Thyroid gland (tissue), 4 donors: ENCODE measurements around the gene MB. TPM values are rescaled to one million over a fixed set of nuclear protein-coding genes. Genes with fewer than 3 reads are reported as not detected.

Experiments
- DNase-seq, 2 donors: peaks; one replicate each; pipeline ENCODE4 v3.0.0-alpha.2; 2019
- H3K27ac ChIP-seq, 3 donors: fragments of 200-600 bp; sonication (generic); 1 replicate in 2 of 3; 2 replicates in 1 of 3; pipeline ENCODE4 v1.5.1; 2016 to 2019; ENCODE audit warnings: mild to moderate bottlenecking in 1 of 3, moderate library complexity in 1 of 3
- H3K27me3 ChIP-seq: fragments of 200-600 bp; sonication (generic); one replicate; pipeline ENCODE4 v1.5.1; 2019
- H3K36me3 ChIP-seq, 2 donors: fragments of 200-600 bp; sonication (generic); one replicate each; pipeline ENCODE4 v1.5.1; 2016 to 2019
- H3K4me1 ChIP-seq, 2 donors: fragments of 200-600 bp; sonication (generic); one replicate each; pipeline ENCODE4 v1.5.1; 2017 to 2019
- H3K4me3 ChIP-seq, 3 donors: fragments of 200-600 bp; sonication (generic); replicated peaks in 1 of 3; 1 replicate in 2 of 3; 2 replicates in 1 of 3; pipeline ENCODE4 v1.5.1; 2016; ENCODE audit warnings: mild to moderate bottlenecking in 1 of 3
- H3K9me3 ChIP-seq: fragments of 200-600 bp; sonication (generic); one replicate; pipeline ENCODE4 v1.5.1; 2017
- CTCF ChIP-seq, 6 experiments: fragments of 200-600 bp in 3 of 6; fragments of 450-650 bp in 3 of 6; sonication (generic) in 3 of 6; IDR thresholded peaks; one replicate each; pipeline ENCODE4 v1.5.1; 2016 to 2019; ENCODE audit warnings: antibody characterized with exemption in 6 of 6, mild to moderate bottlenecking in 2 of 6, inconsistent platforms in 1 of 6, moderate library complexity in 1 of 6
- POLR2A ChIP-seq, 2 donors: fragments of 450-650 bp; IDR thresholded peaks; one replicate each; pipeline ENCODE4 v1.6.1; 2017; ENCODE audit warnings: antibody characterized with exemption in 2 of 2, mild to moderate bottlenecking in 2 of 2, moderate library complexity in 1 of 2
- WGBS, 2 donors: methylation state at CpG; one replicate each; pipeline ENCODE4 v1.1.5; 2017; 5-methylcytosine and 5-hydroxymethylcytosine counted together
- intact Hi-C: fragments of 100-400 bp; cut with DNase I; formaldehyde crosslinking; loops from one replicate; pipeline ENCODE4 v1.15.1; 2023
- total RNA-seq, 4 donors: library from RNA; depleted of rRNA; stranded (reverse); fragments of >200 nt; gene quantifications; one replicate each; pipeline ENCODE4 v1.2.3, GENCODE V29; 2016

Gene MB
- total RNA-seq, 4 donors from 2014 or later = 0.45 to 1.8 TPM; not detected in 2

GRCh38 chr22:35560824-35561223 is 56.3 kb downstream of the MB start:
- Histone ChIP-seq H3K36me3 (no peaks in the 10 kb centered on the region), H3K27me3 (no peaks in the 10 kb centered on the region), H3K9me3 (no peaks in the 10 kb centered on the region), H3K27ac (no peak overlapping the region), H3K4me1 (peaks cover 8 to 10% of the 10 kb centered on the region in 2 donors), H3K4me3 (no peak overlapping the region)
- WGBS, 2 donors = 91 to 100% methylated on average over 1 of the region's 1 CpG
- intact Hi-C loops = no loop called here
- no peak for TF ChIP-seq CTCF (IDR thresholded peaks at IDR 0.05)
- no peak for TF ChIP-seq POLR2A (IDR thresholded peaks at IDR 0.05)
- DNase-seq = no peak

GRCh38 chr22:35560366-35560765 is 56.8 kb downstream of the MB start:
- H3K4me3 ChIP-seq = no peak overlapping the region
- no peak overlapping the region for H3K27ac ChIP-seq
- intact Hi-C loops = no loop called here
- H3K4me1 ChIP-seq = peaks cover 13 to 15% of the 10 kb centered on the region in 2 donors
- H3K9me3 ChIP-seq = no peaks in the 10 kb centered on the region
- no peaks in the 10 kb centered on the region for H3K36me3 ChIP-seq
- WGBS, 2 donors = 70 to 80% methylated on average over 4 to 5 of the region's 5 CpGs
- no peak for TF ChIP-seq CTCF (IDR thresholded peaks at IDR 0.05)
- TF ChIP-seq POLR2A (IDR thresholded peaks at IDR 0.05) = no peak
- H3K27me3 ChIP-seq = no peaks in the 10 kb centered on the region
- DNase-seq = no peak

GRCh38 chr22:35559354-35560005 is 57.6 kb downstream of the MB start:
- H3K36me3 ChIP-seq = no peaks in the 10 kb centered on the region
- no peak overlapping the region for H3K4me3 ChIP-seq
- H3K4me1 ChIP-seq = peaks cover 16 to 21% of the 10 kb centered on the region in 2 donors
- H3K27ac ChIP-seq = no peak overlapping the region
- intact Hi-C loops = no loop called here
- WGBS, 2 donors = 94 to 95% methylated on average over 2 of the region's 2 CpGs
- no peaks in the 10 kb centered on the region for H3K9me3 ChIP-seq
- no peak for TF ChIP-seq CTCF (IDR thresholded peaks at IDR 0.05)
- TF ChIP-seq POLR2A (IDR thresholded peaks at IDR 0.05) = no peak
- DNase-seq = no peak
- no peaks in the 10 kb centered on the region for H3K27me3 ChIP-seq

GRCh38 chr22:35558719-35559118 is 58.4 kb downstream of the MB start:
- no peak overlapping the region for H3K27ac ChIP-seq
- H3K9me3 ChIP-seq = no peaks in the 10 kb centered on the region
- peaks cover 16 to 21% of the 10 kb centered on the region in 2 donors for H3K4me1 ChIP-seq
- 82 to 87% methylated on average over 3 of the region's 3 CpGs for WGBS, 2 donors
- intact Hi-C loops = no loop called here
- DNase-seq = no peak
- no peaks in the 10 kb centered on the region for H3K27me3 ChIP-seq
- H3K4me3 ChIP-seq = no peak overlapping the region
- no peaks in the 10 kb centered on the region for H3K36me3 ChIP-seq
- TF ChIP-seq CTCF (IDR thresholded peaks at IDR 0.05) (no peak), POLR2A (IDR thresholded peaks at IDR 0.05) (no peak)

- Histone ChIP-seq H3K9me3 (no peaks in the 10 kb centered on the region), H3K4me1 (peaks cover 16 to 21% of the 10 kb centered on the region in 2 donors), H3K27ac (no peak overlapping the region), H3K4me3 (no peak overlapping the region), H3K27me3 (no peaks in the 10 kb centered on the region), H3K36me3 (no peaks in the 10 kb centered on the region)
- no peak for DNase-seq
- TF ChIP-seq CTCF (IDR thresholded peaks at IDR 0.05) = no peak
- no peak for TF ChIP-seq POLR2A (IDR thresholded peaks at IDR 0.05)
- intact Hi-C loops = no loop called here
- 88 to 92% methylated on average over 5 of the region's 5 CpGs for WGBS, 2 donors
Measured at GRCh38 chr22:35558031-35558430, 59.1 kb downstream of the MB start.

Other genes starting within 250 kb of the MB start
- 10 to 100 TPM in 1 of 4 donors, 1 to 10 TPM in 3; 5.2 to 13.0 (median 6.9) TPM for gene HMOX1, start 236.2 kb downstream of the MB start, total RNA-seq
- 10 to 100 TPM; 16.7 to 34.7 (median 25.1) TPM for gene MCM5, start 217.2 kb downstream of the MB start, total RNA-seq
- 1 to 10 TPM in 2 of 4 donors, under 1 TPM in 2; 0.13 to 1.6 (median 0.97) TPM for gene RASD2, start 76.5 kb downstream of the MB start, total RNA-seq
- gene APOL6, start 31.1 kb upstream of the MB start, total RNA-seq = 10 to 100 TPM; 17.2 to 28.7 (median 25.2) TPM
- not detected for gene APOL5, start 100.5 kb upstream of the MB start, total RNA-seq